PC-3 (cell line): ENCODE results near the gene SPATA16.

Source experiments
- EZH2 ChIP-seq: fragments of 300-600 bp; sonication (generic); IDR thresholded peaks from one replicate; pipeline ENCODE4 v1.6.1; 2017; ENCODE audit warnings: antibody characterized with exemption, mild to moderate bottlenecking, low read length; ENCODE audit not compliant: unreplicated experiment
- EZH2phosphoT487 ChIP-seq: fragments of 300-600 bp; sonication (generic); IDR thresholded peaks from 2 replicates; pipeline ENCODE4 v1.6.1; 2018; ENCODE audit warnings: mild to moderate bottlenecking, antibody characterized with exemption, low read length, borderline replicate concordance
- TF ChIP-seq, protein P1 (sequence below): fragments of 300-600 bp; sonication (generic); conservative IDR thresholded peaks from 2 replicates; pipeline ENCODE4 v1.5.1; 2017; ENCODE audit warnings: antibody characterized with exemption, low read depth, mild to moderate bottlenecking, low read length

DNA sequence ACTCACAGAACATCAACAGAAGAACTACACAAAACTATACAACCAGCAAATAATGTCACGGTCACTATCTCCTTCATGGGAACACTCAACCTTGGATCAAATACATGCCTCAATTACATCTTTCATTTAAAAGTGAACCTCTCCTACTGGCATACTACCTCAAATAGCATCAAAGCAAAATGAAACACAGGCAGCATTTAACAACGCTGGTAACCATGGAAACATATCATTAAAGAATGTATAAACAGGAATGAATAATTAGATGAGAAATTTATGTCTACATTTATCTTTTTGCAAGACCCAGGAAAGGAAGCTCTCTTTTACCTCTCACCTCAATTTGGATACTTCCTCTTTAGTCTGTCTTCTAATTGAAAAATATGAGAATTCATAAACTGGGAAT lies 172.4 kb downstream of the SPATA16 start:
- TF ChIP-seq EZH2phosphoT487 = no peak
- TF ChIP-seq, protein P1, sequence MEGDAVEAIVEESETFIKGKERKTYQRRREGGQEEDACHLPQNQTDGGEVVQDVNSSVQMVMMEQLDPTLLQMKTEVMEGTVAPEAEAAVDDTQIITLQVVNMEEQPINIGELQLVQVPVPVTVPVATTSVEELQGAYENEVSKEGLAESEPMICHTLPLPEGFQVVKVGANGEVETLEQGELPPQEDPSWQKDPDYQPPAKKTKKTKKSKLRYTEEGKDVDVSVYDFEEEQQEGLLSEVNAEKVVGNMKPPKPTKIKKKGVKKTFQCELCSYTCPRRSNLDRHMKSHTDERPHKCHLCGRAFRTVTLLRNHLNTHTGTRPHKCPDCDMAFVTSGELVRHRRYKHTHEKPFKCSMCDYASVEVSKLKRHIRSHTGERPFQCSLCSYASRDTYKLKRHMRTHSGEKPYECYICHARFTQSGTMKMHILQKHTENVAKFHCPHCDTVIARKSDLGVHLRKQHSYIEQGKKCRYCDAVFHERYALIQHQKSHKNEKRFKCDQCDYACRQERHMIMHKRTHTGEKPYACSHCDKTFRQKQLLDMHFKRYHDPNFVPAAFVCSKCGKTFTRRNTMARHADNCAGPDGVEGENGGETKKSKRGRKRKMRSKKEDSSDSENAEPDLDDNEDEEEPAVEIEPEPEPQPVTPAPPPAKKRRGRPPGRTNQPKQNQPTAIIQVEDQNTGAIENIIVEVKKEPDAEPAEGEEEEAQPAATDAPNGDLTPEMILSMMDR = no peak
- no peak for TF ChIP-seq EZH2
